Measurements from ENCODE around the gene ITPR1. TPM values are rescaled to one million over a fixed set of nuclear protein-coding genes. Genes with fewer than 3 reads are reported as not detected.

ITPR1 gene
- total and polyA plus RNA-seq, 10 of the 15 experiments (the other 5 are each of a cell fraction or from before 2014, with no cell fraction given) = 12.2 to 239 (median 28.4) TPM

DNA sequence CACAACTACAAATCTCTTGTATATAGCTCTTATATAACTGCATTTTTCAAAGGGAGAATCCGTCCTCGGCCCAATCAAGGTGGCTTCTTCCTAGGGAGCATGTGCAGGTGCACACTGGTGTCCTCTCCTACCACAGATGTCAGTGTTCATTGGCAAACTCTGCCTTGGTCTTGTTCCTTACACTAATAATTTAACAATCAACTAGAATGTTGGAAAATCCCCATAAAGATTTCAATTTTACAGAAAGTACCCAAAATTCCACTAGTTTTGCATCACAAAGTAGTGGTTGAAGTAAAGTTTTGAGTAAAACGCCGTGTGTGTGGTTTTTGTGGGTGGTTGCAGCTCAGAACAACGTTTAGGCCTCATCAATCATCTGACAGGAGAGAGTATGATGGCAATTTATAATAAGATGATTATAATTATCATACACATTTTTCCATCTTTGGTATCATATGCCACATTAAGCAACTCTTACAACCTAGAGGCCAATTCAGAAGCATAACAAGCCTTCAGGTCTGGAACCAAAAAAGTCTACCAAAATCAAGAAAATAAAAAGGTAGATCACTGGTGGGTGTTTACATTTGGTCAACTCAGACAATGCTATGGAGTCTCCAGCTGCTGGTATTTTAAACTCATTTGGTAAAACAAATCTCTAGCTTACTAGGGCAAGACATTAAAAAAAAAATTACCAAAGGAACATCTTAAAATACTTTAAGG, 357.2 kb downstream of the ITPR1 start (continued):
- TF ChIP-seq, protein P1, sequence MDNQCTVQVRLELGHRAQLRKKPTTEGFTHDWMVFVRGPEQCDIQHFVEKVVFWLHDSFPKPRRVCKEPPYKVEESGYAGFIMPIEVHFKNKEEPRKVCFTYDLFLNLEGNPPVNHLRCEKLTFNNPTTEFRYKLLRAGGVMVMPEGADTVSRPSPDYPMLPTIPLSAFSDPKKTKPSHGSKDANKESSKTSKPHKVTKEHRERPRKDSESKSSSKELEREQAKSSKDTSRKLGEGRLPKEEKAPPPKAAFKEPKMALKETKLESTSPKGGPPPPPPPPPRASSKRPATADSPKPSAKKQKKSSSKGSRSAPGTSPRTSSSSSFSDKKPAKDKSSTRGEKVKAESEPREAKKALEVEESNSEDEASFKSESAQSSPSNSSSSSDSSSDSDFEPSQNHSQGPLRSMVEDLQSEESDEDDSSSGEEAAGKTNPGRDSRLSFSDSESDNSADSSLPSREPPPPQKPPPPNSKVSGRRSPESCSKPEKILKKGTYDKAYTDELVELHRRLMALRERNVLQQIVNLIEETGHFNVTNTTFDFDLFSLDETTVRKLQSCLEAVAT (IDR thresholded peaks at IDR 0.05) = peak; percentile 94
- TF ChIP-seq BACH1 (IDR thresholded peaks at IDR 0.05; ENCODE audit: borderline replicate concordance) (peak; percentile 94; the same call in 1 of the 2 replicates), KAT2A (conservative IDR thresholded peaks at IDR 0.05; ENCODE audit: control insufficient read depth, low read depth, low read length) (no peak), SMARCA5 (IDR thresholded peaks at IDR 0.05) (peak; percentile 90), NR2F1 (conservative IDR thresholded peaks at IDR 0.05) (peak; percentile 81), RAD51 (IDR thresholded peaks at IDR 0.05) (no peak), CUX1 (IDR thresholded peaks at IDR 0.05; ENCODE audit: insufficient replicate concordance, low read depth, low read length) (no peak), NFYB (IDR thresholded peaks at IDR 0.05; ENCODE audit: insufficient read depth, low read depth, low read length) (no peak), EP300 (IDR thresholded peaks at IDR 0.05; ENCODE audit: borderline replicate concordance in 1 of 2, control insufficient read depth in 1 of 2, low read depth in 2 of 2, low read length in 2 of 2) (peak; percentile 99 to 100), ESRRA (IDR thresholded peaks at IDR 0.05; ENCODE audit: low read length) (0 out of 2 replicates have a peak, but pooled peaks have one; percentile 17), SP1 (IDR thresholded peaks at IDR 0.05; ENCODE audit: low read depth, low read length) (peak; percentile 63), NBN (IDR thresholded peaks at IDR 0.05) (no peak), HDAC6 (IDR thresholded peaks at IDR 0.05; ENCODE audit: unreplicated experiment) (no peak), EGR1 (IDR thresholded peaks at IDR 0.05; ENCODE audit: borderline replicate concordance in 1 of 2, low read depth in 2 of 2, low read length in 2 of 2) (no peak), HDGF (IDR thresholded peaks at IDR 0.05) (no peak)
- TF ChIP-seq, protein P2, sequence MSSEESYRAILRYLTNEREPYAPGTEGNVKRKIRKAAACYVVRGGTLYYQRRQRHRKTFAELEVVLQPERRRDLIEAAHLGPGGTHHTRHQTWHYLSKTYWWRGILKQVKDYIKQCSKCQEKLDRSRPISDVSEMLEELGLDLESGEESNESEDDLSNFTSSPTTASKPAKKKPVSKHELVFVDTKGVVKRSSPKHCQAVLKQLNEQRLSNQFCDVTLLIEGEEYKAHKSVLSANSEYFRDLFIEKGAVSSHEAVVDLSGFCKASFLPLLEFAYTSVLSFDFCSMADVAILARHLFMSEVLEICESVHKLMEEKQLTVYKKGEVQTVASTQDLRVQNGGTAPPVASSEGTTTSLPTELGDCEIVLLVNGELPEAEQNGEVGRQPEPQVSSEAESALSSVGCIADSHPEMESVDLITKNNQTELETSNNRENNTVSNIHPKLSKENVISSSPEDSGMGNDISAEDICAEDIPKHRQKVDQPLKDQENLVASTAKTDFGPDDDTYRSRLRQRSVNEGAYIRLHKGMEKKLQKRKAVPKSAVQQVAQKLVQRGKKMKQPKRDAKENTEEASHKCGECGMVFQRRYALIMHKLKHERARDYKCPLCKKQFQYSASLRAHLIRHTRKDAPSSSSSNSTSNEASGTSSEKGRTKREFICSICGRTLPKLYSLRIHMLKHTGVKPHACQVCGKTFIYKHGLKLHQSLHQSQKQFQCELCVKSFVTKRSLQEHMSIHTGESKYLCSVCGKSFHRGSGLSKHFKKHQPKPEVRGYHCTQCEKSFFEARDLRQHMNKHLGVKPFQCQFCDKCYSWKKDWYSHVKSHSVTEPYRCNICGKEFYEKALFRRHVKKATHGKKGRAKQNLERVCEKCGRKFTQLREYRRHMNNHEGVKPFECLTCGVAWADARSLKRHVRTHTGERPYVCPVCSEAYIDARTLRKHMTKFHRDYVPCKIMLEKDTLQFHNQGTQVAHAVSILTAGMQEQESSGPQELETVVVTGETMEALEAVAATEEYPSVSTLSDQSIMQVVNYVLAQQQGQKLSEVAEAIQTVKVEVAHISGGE (CRISPR knock-in tag; IDR thresholded peaks at IDR 0.05) = no peak

All from GM12878 (cell line).